Activated naive CD4-positive, alpha-beta T cell treated with anti-CD3 and anti-CD28 coated beads, Interleukin-2, amount 50 U/mL, for 24 hours (primary cell): ENCODE results near the gene WFIKKN2.
"Not testable (repeated sequence)": the region's sequence is repeated elsewhere in the genome, so short reads cannot be mapped to it uniquely, and the experiment has no call there.

Experiments
- H3K27ac Mint-ChIP-seq: one replicate; pipeline ENCODE4 v1.8.0; 2021; ENCODE audit warnings: mild to moderate bottlenecking, mixed read lengths
- H3K27me3 Mint-ChIP-seq: one replicate; pipeline ENCODE4 v1.8.0; 2021; ENCODE audit warnings: mixed read lengths
- H3K36me3 Mint-ChIP-seq: one replicate; pipeline ENCODE4 v1.8.0; 2021; ENCODE audit warnings: mixed read lengths
- H3K4me1 Mint-ChIP-seq: one replicate; pipeline ENCODE4 v1.8.0; 2021; ENCODE audit warnings: mixed read lengths
- H3K4me3 Mint-ChIP-seq: one replicate; pipeline ENCODE4 v1.8.0; 2021; ENCODE audit warnings: mild to moderate bottlenecking, mixed read lengths
- H3K9me3 Mint-ChIP-seq: one replicate; pipeline ENCODE4 v1.8.0; 2021; ENCODE audit warnings: mixed read lengths

Gene WFIKKN2

GRCh38 chr17:50855708-50856330 lies 20.4 kb downstream of the WFIKKN2 start:
- Mint-ChIP-seq H3K27ac (no peak overlapping the region), H3K9me3 (no peaks in the 10 kb centered on the region), H3K27me3 (no peaks in the 10 kb centered on the region), H3K36me3 (no peaks in the 10 kb centered on the region), H3K4me1 (peaks cover 31% of the 10 kb centered on the region), H3K4me3 (no peak overlapping the region)

GRCh38 chr17:50856431-50856830 lies 21.0 kb downstream of the WFIKKN2 start:
- Mint-ChIP-seq H3K9me3 (no peaks in the 10 kb centered on the region), H3K36me3 (peaks cover 2% of the 10 kb centered on the region), H3K27ac (no peak overlapping the region), H3K27me3 (no peaks in the 10 kb centered on the region), H3K4me1 (peaks cover 37% of the 10 kb centered on the region), H3K4me3 (no peak overlapping the region)

GRCh38 chr17:50858486-50859225 lies 23.3 kb downstream of the WFIKKN2 start:
- H3K27me3 Mint-ChIP-seq: no peaks in the 10 kb centered on the region
- H3K4me3 Mint-ChIP-seq: no peak overlapping the region
- peaks cover 37% of the 10 kb centered on the region for H3K4me1 Mint-ChIP-seq
- H3K36me3 Mint-ChIP-seq: peaks cover 6% of the 10 kb centered on the region
- H3K27ac Mint-ChIP-seq: no peak overlapping the region
- no peaks in the 10 kb centered on the region for H3K9me3 Mint-ChIP-seq

- H3K36me3 Mint-ChIP-seq, H3K27ac Mint-ChIP-seq, H3K4me3 Mint-ChIP-seq, H3K27me3 Mint-ChIP-seq, H3K9me3 Mint-ChIP-seq: not testable (repeated sequence)
- peaks cover 41% of the 10 kb centered on the region for H3K4me1 Mint-ChIP-seq
These were observed 24.3 kb downstream of the WFIKKN2 start for GRCh38 chr17:50859727-50860126.

GRCh38 chr17:50861334-50861676 lies 25.9 kb downstream of the WFIKKN2 start:
- Mint-ChIP-seq H3K27me3 (no peaks in the 10 kb centered on the region), H3K9me3 (no peaks in the 10 kb centered on the region), H3K27ac (peak overlapping the region; percentile 39), H3K4me3 (no peak overlapping the region), H3K36me3 (peaks cover 6% of the 10 kb centered on the region), H3K4me1 (peaks cover 41% of the 10 kb centered on the region)

- H3K27me3 Mint-ChIP-seq: no peaks in the 10 kb centered on the region
- peaks cover 6% of the 10 kb centered on the region for H3K36me3 Mint-ChIP-seq
- peaks cover 41% of the 10 kb centered on the region for H3K4me1 Mint-ChIP-seq
- no peak overlapping the region for H3K27ac Mint-ChIP-seq
- peak overlapping the region; percentile 41 for H3K4me3 Mint-ChIP-seq
- no peaks in the 10 kb centered on the region for H3K9me3 Mint-ChIP-seq
These were observed 26.6 kb downstream of the WFIKKN2 start for GRCh38 chr17:50861822-50862528.

GRCh38 chr17:50863221-50863843 lies 27.9 kb downstream of the WFIKKN2 start:
- H3K27me3 Mint-ChIP-seq: no peaks in the 10 kb centered on the region
- H3K4me3 Mint-ChIP-seq: peak overlapping the region; percentile 94
- peak overlapping the region; percentile 66 for H3K27ac Mint-ChIP-seq
- no peaks in the 10 kb centered on the region for H3K9me3 Mint-ChIP-seq
- peaks cover 6% of the 10 kb centered on the region for H3K36me3 Mint-ChIP-seq
- peaks cover 52% of the 10 kb centered on the region for H3K4me1 Mint-ChIP-seq

- H3K27me3 Mint-ChIP-seq: no peaks in the 10 kb centered on the region
- peak overlapping the region; percentile 94 for H3K4me3 Mint-ChIP-seq
- peaks cover 6% of the 10 kb centered on the region for H3K36me3 Mint-ChIP-seq
- H3K27ac Mint-ChIP-seq: peak overlapping the region; percentile 97
- H3K4me1 Mint-ChIP-seq: peaks cover 57% of the 10 kb centered on the region
- no peaks in the 10 kb centered on the region for H3K9me3 Mint-ChIP-seq
These were observed 28.5 kb downstream of the WFIKKN2 start for GRCh38 chr17:50863931-50864330.

- peaks cover 56% of the 10 kb centered on the region for H3K4me1 Mint-ChIP-seq
- H3K27ac Mint-ChIP-seq: peak overlapping the region; percentile 97
These were observed 29.3 kb downstream of the WFIKKN2 start for GRCh38 chr17:50864747-50865059.

GRCh38 chr17:50865060-50865867 lies 29.9 kb downstream of the WFIKKN2 start:
- H3K27me3 Mint-ChIP-seq: no peaks in the 10 kb centered on the region
- peaks cover 60% of the 10 kb centered on the region for H3K4me1 Mint-ChIP-seq
- H3K36me3 Mint-ChIP-seq: peaks cover 6% of the 10 kb centered on the region

More at GRCh38 chr17:50864747-50865059, 29.3 kb downstream of the WFIKKN2 start:
- Mint-ChIP-seq H3K36me3 (peaks cover 6% of the 10 kb centered on the region), H3K9me3 (no peaks in the 10 kb centered on the region), H3K27me3 (no peaks in the 10 kb centered on the region), H3K4me3 (peak overlapping the region; percentile 94)

GRCh38 chr17:50865868-50866260 lies 30.5 kb downstream of the WFIKKN2 start:
- Mint-ChIP-seq H3K27ac (no peak overlapping the region), H3K4me1 (peaks cover 58% of the 10 kb centered on the region), H3K4me3 (peak overlapping the region; percentile 99), H3K27me3 (no peaks in the 10 kb centered on the region), H3K36me3 (peaks cover 6% of the 10 kb centered on the region), H3K9me3 (no peaks in the 10 kb centered on the region)

More at GRCh38 chr17:50865060-50865867, 29.9 kb downstream of the WFIKKN2 start:
- Mint-ChIP-seq H3K27ac (peak overlapping the region; percentile 97), H3K9me3 (no peaks in the 10 kb centered on the region), H3K4me3 (peak overlapping the region; percentile 94)

GRCh38 chr17:50866261-50866949 lies 31.0 kb downstream of the WFIKKN2 start, which contains the start of gene TOB1:
Gene TOB1 (minus strand): TSS chr17:50866354. CDS start chr17:50864017, 2,337 bp downstream.
- no peaks in the 10 kb centered on the region for H3K9me3 Mint-ChIP-seq
- H3K4me3 Mint-ChIP-seq: peak within 1 kb of the TSS; percentile 99
- H3K36me3 Mint-ChIP-seq: peaks cover 4% of the 10 kb centered on the region
- H3K27me3 Mint-ChIP-seq: no peaks in the 10 kb centered on the region
- H3K27ac Mint-ChIP-seq: peak within 1 kb of the TSS; percentile 98
- peaks cover 57% of the 10 kb centered on the region for H3K4me1 Mint-ChIP-seq

- Mint-ChIP-seq H3K4me3 (peak overlapping the region; percentile 99), H3K27ac (peak overlapping the region; percentile 98), H3K4me1 (peaks cover 57% of the 10 kb centered on the region), H3K27me3 (no peaks in the 10 kb centered on the region), H3K9me3 (no peaks in the 10 kb centered on the region), H3K36me3 (peaks cover under 1% of the 10 kb centered on the region)
These were observed 31.6 kb downstream of the WFIKKN2 start for GRCh38 chr17:50866950-50867362.

- Mint-ChIP-seq H3K4me1 (peaks cover 59% of the 10 kb centered on the region), H3K36me3 (no peaks in the 10 kb centered on the region), H3K27ac (peak overlapping the region; percentile 98), H3K27me3 (no peaks in the 10 kb centered on the region), H3K4me3 (peak overlapping the region; percentile 99), H3K9me3 (no peaks in the 10 kb centered on the region)
These were observed 32.2 kb downstream of the WFIKKN2 start for GRCh38 chr17:50867363-50868139.
